Loucy (cell line): Measurements from ENCODE around the gene SENP2.

Source experiments
- H2AFZ ChIP-seq: fragments of 200-600 bp; sonication (generic); 2 replicates; pipeline ENCODE4 v1.6.0; 2016; ENCODE audit warnings: antibody characterized with exemption, mild to moderate bottlenecking, low read length, moderate library complexity
- H3F3A ChIP-seq: fragments of 200-600 bp; 2 replicates; pipeline ENCODE4 v1.6.0; 2016; ENCODE audit warnings: antibody characterized with exemption, low read depth, mild to moderate bottlenecking
- H3K27me3 ChIP-seq: fragments of 200-600 bp; sonication (generic); 2 replicates; pipeline ENCODE4 v1.6.1; 2014; ENCODE audit warnings: low read length, mild to moderate bottlenecking; ENCODE audit not compliant: insufficient read depth, poor library complexity, severe bottlenecking
- H3K36me3 ChIP-seq: fragments of 200-600 bp; sonication (generic); 2 replicates; pipeline ENCODE4 v1.6.1; 2016; ENCODE audit warnings: low read length; ENCODE audit not compliant: insufficient read depth
- H3K4me1 ChIP-seq: fragments of 200-600 bp; sonication (generic); 2 replicates; pipeline ENCODE4 v1.5.1; 2014; ENCODE audit warnings: low read length, mild to moderate bottlenecking; ENCODE audit not compliant: insufficient read depth, poor library complexity, severe bottlenecking
- H3K4me2 ChIP-seq: fragments of 200-600 bp; sonication (generic); 2 replicates; pipeline ENCODE4 v1.6.0; 2014; ENCODE audit warnings: antibody characterized with exemption, low read length, low read depth, mild to moderate bottlenecking; ENCODE audit not compliant: poor library complexity, severe bottlenecking
- H3K4me3 ChIP-seq: fragments of 200-600 bp; sonication (generic); 2 replicates; pipeline ENCODE4 v1.5.1; 2014; ENCODE audit warnings: low read length, mild to moderate bottlenecking, mixed read lengths; ENCODE audit not compliant: poor library complexity, severe bottlenecking
- H3K79me2 ChIP-seq: fragments of 200-600 bp; sonication (generic); 2 replicates; pipeline ENCODE4 v1.6.1; 2014; ENCODE audit warnings: low read length; ENCODE audit not compliant: insufficient read depth
- H3K9ac ChIP-seq: fragments of 200-600 bp; sonication (generic); 2 replicates; pipeline ENCODE4 v1.6.0; 2014; ENCODE audit warnings: mild to moderate bottlenecking, low read depth, low read length, moderate library complexity; ENCODE audit not compliant: poor library complexity, severe bottlenecking
- H3K9me2 ChIP-seq: fragments of 200-600 bp; sonication (generic); replicated peaks from 2 replicates; pipeline ENCODE4 v1.6.1; 2016; ENCODE audit warnings: low read depth, low read length, mixed read lengths
- H3K9me3 ChIP-seq: fragments of 200-600 bp; sonication (generic); 2 replicates; pipeline ENCODE4 v1.6.1; 2014; ENCODE audit warnings: mild to moderate bottlenecking, antibody characterized with exemption, low read length, low read depth; ENCODE audit not compliant: insufficient read depth
- H4K20me1 ChIP-seq: fragments of 200-600 bp; sonication (generic); 2 replicates; pipeline ENCODE4 v1.6.0; 2014; ENCODE audit warnings: antibody characterized with exemption, low read length, mild to moderate bottlenecking; ENCODE audit not compliant: insufficient read depth, poor library complexity, severe bottlenecking
- EZH2phosphoT487 ChIP-seq: fragments of 200-600 bp; IDR thresholded peaks from 2 replicates; pipeline ENCODE4 v1.6.1; 2018; ENCODE audit warnings: antibody characterized with exemption, mild to moderate bottlenecking, moderate library complexity, borderline replicate concordance
- TF ChIP-seq, protein P1 (sequence below): fragments of 200-600 bp; sonication (generic); conservative IDR thresholded peaks from 2 replicates; pipeline ENCODE4 v1.5.1; 2014; ENCODE audit warnings: mild to moderate bottlenecking, antibody characterized with exemption, low read length

SENP2 gene

GRCh38 chr3:185606196-185606595 lies 20.1 kb downstream of the SENP2 start:
- no peaks in the 10 kb centered on the region for H3K9me3 ChIP-seq
- no peak overlapping the region for H3K4me3 ChIP-seq
- H3K9me2 ChIP-seq: no peaks in the 10 kb centered on the region
- no peaks in the 10 kb centered on the region for H3K27me3 ChIP-seq
- H3K36me3 ChIP-seq: peaks cover 61% of the 10 kb centered on the region; the same call in 1 of the 2 replicates
- TF ChIP-seq, protein P1, sequence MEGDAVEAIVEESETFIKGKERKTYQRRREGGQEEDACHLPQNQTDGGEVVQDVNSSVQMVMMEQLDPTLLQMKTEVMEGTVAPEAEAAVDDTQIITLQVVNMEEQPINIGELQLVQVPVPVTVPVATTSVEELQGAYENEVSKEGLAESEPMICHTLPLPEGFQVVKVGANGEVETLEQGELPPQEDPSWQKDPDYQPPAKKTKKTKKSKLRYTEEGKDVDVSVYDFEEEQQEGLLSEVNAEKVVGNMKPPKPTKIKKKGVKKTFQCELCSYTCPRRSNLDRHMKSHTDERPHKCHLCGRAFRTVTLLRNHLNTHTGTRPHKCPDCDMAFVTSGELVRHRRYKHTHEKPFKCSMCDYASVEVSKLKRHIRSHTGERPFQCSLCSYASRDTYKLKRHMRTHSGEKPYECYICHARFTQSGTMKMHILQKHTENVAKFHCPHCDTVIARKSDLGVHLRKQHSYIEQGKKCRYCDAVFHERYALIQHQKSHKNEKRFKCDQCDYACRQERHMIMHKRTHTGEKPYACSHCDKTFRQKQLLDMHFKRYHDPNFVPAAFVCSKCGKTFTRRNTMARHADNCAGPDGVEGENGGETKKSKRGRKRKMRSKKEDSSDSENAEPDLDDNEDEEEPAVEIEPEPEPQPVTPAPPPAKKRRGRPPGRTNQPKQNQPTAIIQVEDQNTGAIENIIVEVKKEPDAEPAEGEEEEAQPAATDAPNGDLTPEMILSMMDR: no peak
- no peaks in the 10 kb centered on the region for H3K79me2 ChIP-seq
- no peak overlapping the region for H3K9ac ChIP-seq
- H2AFZ ChIP-seq: no peak overlapping the region
- no peaks in the 10 kb centered on the region for H4K20me1 ChIP-seq
- H3F3A ChIP-seq: no peaks in the 10 kb centered on the region
- H3K4me2 ChIP-seq: no peak overlapping the region
- H3K4me1 ChIP-seq: no peaks in the 10 kb centered on the region

DNA sequence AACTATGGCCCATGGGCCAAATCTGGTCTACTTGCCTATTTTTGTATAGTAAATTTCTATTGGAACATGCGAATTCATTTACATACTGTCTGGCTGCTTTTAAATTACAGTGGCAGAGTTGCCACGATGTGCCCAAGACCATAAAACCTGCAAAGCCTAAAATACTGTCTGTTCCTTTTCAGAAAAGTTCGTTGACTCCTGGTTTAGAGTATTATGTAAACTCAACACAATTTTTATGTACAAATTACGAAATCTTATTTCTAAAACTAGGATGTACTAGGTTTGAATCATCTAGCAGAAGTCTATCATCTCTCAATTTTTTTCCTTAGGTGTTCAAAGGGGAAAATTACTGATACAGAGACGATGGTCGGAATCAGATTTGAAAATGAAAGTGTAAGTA lies 26.9 kb downstream of the SENP2 start:
- H3K9ac ChIP-seq: no peak overlapping the region
- H3K9me3 ChIP-seq: no peaks in the 10 kb centered on the region
- no peak overlapping the region for H2AFZ ChIP-seq
- TF ChIP-seq, protein P1: no peak
- no peak for TF ChIP-seq EZH2phosphoT487
- no peaks in the 10 kb centered on the region for H3F3A ChIP-seq
- H3K27me3 ChIP-seq: no peaks in the 10 kb centered on the region
- H3K4me2 ChIP-seq: no peak overlapping the region
- H3K4me1 ChIP-seq: no peaks in the 10 kb centered on the region
- H3K79me2 ChIP-seq: no peaks in the 10 kb centered on the region
- no peaks in the 10 kb centered on the region for H3K9me2 ChIP-seq
- H4K20me1 ChIP-seq: no peaks in the 10 kb centered on the region
- no peak overlapping the region for H3K4me3 ChIP-seq
- H3K36me3 ChIP-seq: peaks cover 74% of the 10 kb centered on the region; the same call in 1 of the 2 replicates

- no peaks in the 10 kb centered on the region for H4K20me1 ChIP-seq
- no peak overlapping the region for H3K9ac ChIP-seq
- H2AFZ ChIP-seq: no peak overlapping the region
- H3K36me3 ChIP-seq: peaks cover 48% of the 10 kb centered on the region
- no peaks in the 10 kb centered on the region for H3K9me2 ChIP-seq
- H3K27me3 ChIP-seq: no peaks in the 10 kb centered on the region
- no peaks in the 10 kb centered on the region for H3K4me1 ChIP-seq
- no peak overlapping the region for H3K4me3 ChIP-seq
- no peaks in the 10 kb centered on the region for H3K79me2 ChIP-seq
- H3F3A ChIP-seq: no peaks in the 10 kb centered on the region
- no peaks in the 10 kb centered on the region for H3K9me3 ChIP-seq
- H3K4me2 ChIP-seq: no peak overlapping the region
- TF ChIP-seq EZH2phosphoT487: no peak
Measured at GRCh38 chr3:185623939-185624665, 38.0 kb downstream of the SENP2 start.

DNA sequence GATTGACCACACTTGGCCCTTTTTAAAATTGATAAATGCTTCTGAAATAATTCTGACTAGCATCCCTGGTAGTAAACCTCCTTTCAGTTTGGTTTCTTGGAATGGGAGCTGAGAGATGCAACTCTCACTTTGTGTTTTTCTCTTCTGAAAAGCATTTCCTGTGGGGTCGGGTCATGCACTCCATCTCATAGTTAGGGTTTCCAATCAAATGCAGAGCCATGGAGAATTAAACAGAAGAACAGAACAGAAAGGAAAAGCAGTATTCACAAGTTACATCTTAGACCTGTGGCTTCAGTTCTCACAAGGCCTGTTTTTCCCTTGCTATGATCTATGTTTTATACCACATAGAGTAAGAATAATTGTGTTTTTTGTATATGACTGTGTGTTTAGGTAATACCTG lies 39.7 kb downstream of the SENP2 start:
- Histone ChIP-seq H3K9ac (no peak overlapping the region), H4K20me1 (no peaks in the 10 kb centered on the region), H3K4me1 (no peaks in the 10 kb centered on the region), H3K79me2 (no peaks in the 10 kb centered on the region), H3K4me2 (no peak overlapping the region), H3K9me2 (no peaks in the 10 kb centered on the region), H2AFZ (no peak overlapping the region), H3K36me3 (peaks cover 54% of the 10 kb centered on the region), H3K4me3 (no peak overlapping the region), H3K9me3 (no peaks in the 10 kb centered on the region), H3K27me3 (no peaks in the 10 kb centered on the region), H3F3A (no peaks in the 10 kb centered on the region)
- TF ChIP-seq EZH2phosphoT487: no peak
- TF ChIP-seq, protein P1: no peak
